T-helper 17 cell (primary cell): ENCODE results near the gene TMEM164. TPM values are rescaled to one million over a fixed set of nuclear protein-coding genes. Genes with fewer than 3 reads are reported as not detected.
"Not testable (repeated sequence)": the region's sequence is repeated elsewhere in the genome, so short reads cannot be mapped to it uniquely, and the experiment has no call there.

Experiments used
- ATAC-seq: fragments of 150-1000 bp; cut with Tn5 transposase; 2 replicates; pipeline ENCODE4 v1.10.0; 2021; ENCODE audit warnings: mild to moderate bottlenecking, moderate library complexity
- DNase-seq, 3 donors: peaks; one replicate each; pipeline versions ENCODE4 v3.0.0 to v3.0.0-alpha.2; 2020 to 2021
- H3K9me3 ChIP-seq: one replicate; pipeline ENCODE4 v1.7.0; 2013; ENCODE audit warnings: low read length, mild to moderate bottlenecking; ENCODE audit not compliant: control insufficient read depth, poor library complexity, severe bottlenecking
- H3K27ac Mint-ChIP-seq: one replicate; pipeline ENCODE4 v1.8.0; 2022; ENCODE audit warnings: mild to moderate bottlenecking, moderate library complexity, mixed read lengths
- H3K27me3 Mint-ChIP-seq: one replicate; pipeline ENCODE4 v1.8.0; 2022; ENCODE audit warnings: mixed read lengths
- H3K36me3 Mint-ChIP-seq: one replicate; pipeline ENCODE4 v1.8.0; 2022; ENCODE audit warnings: low read depth, mixed read lengths
- H3K4me1 Mint-ChIP-seq: one replicate; pipeline ENCODE4 v1.8.0; 2022; ENCODE audit warnings: mild to moderate bottlenecking, mixed read lengths
- H3K4me3 Mint-ChIP-seq: one replicate; pipeline ENCODE4 v1.8.0; 2022; ENCODE audit warnings: mild to moderate bottlenecking, moderate library complexity, mixed read lengths
- total RNA-seq, 4 donors: library from RNA in 2 of 4; stranded (reverse) in 2 of 4; gene quantifications; one replicate each; pipeline ENCODE4 v1.2.3 and lab custom pipeline; 2022 to 2026

TMEM164 gene
- total RNA-seq, 2 donors from 2014 or later, result 15.1 to 32.7 TPM

GRCh38 chrX:110146521-110146920 lies 143.6 kb downstream of the TMEM164 start:
- no peaks in the 10 kb centered on the region for H3K9me3 ChIP-seq
- peak; percentile 50 for ATAC-seq
- Mint-ChIP-seq H3K27me3 (no peaks in the 10 kb centered on the region), H3K36me3 (peaks cover 4% of the 10 kb centered on the region), H3K27ac (no peak overlapping the region), H3K4me1 (peaks cover 3% of the 10 kb centered on the region), H3K4me3 (no peak overlapping the region)
- no peak for DNase-seq

- Mint-ChIP-seq H3K4me3 (no peak overlapping the region), H3K4me1 (peaks cover 2% of the 10 kb centered on the region), H3K27me3 (no peaks in the 10 kb centered on the region), H3K36me3 (peaks cover 4% of the 10 kb centered on the region), H3K27ac (no peak overlapping the region)
- no peak for ATAC-seq
- DNase-seq, result no peak
- no peaks in the 10 kb centered on the region for H3K9me3 ChIP-seq
These were observed 150.3 kb downstream of the TMEM164 start for GRCh38 chrX:110153244-110153643.

GRCh38 chrX:110153896-110154295 lies 151.0 kb downstream of the TMEM164 start:
- H3K4me3 Mint-ChIP-seq, result no peak overlapping the region
- peaks cover 2% of the 10 kb centered on the region for H3K4me1 Mint-ChIP-seq
- no peaks in the 10 kb centered on the region for H3K27me3 Mint-ChIP-seq
- H3K36me3 Mint-ChIP-seq, result peaks cover 4% of the 10 kb centered on the region
- H3K27ac Mint-ChIP-seq, result no peak overlapping the region
- ATAC-seq (no peak), DNase-seq (no peak)
- H3K9me3 ChIP-seq, result no peaks in the 10 kb centered on the region

GRCh38 chrX:110154328-110154727 lies 151.4 kb downstream of the TMEM164 start:
- H3K36me3 Mint-ChIP-seq, DNase-seq, ATAC-seq, H3K27me3 Mint-ChIP-seq, H3K9me3 ChIP-seq, H3K4me3 Mint-ChIP-seq, H3K4me1 Mint-ChIP-seq, H3K27ac Mint-ChIP-seq: not testable (repeated sequence)

GRCh38 chrX:110155759-110156158 lies 152.8 kb downstream of the TMEM164 start:
- Mint-ChIP-seq H3K4me3 (no peak overlapping the region), H3K4me1 (peaks cover 10% of the 10 kb centered on the region), H3K27me3 (no peaks in the 10 kb centered on the region), H3K27ac (no peak overlapping the region), H3K36me3 (peaks cover 2% of the 10 kb centered on the region)
- no peaks in the 10 kb centered on the region for H3K9me3 ChIP-seq
- ATAC-seq (no peak), DNase-seq (no peak)

- no peak overlapping the region for H3K27ac Mint-ChIP-seq
- no peak overlapping the region for H3K4me3 Mint-ChIP-seq
- H3K9me3 ChIP-seq, result no peaks in the 10 kb centered on the region
- no peak for ATAC-seq
- H3K36me3 Mint-ChIP-seq, result peaks cover 2% of the 10 kb centered on the region
- H3K27me3 Mint-ChIP-seq, result no peaks in the 10 kb centered on the region
- H3K4me1 Mint-ChIP-seq, result peaks cover 10% of the 10 kb centered on the region
- DNase-seq, result no peak
These were observed 153.3 kb downstream of the TMEM164 start for GRCh38 chrX:110156167-110156754.

- Mint-ChIP-seq H3K27ac (no peak overlapping the region), H3K36me3 (peaks cover 2% of the 10 kb centered on the region), H3K4me3 (no peak overlapping the region), H3K27me3 (no peaks in the 10 kb centered on the region), H3K4me1 (peaks cover 10% of the 10 kb centered on the region)
- DNase-seq (no peak), ATAC-seq (no peak)
- no peaks in the 10 kb centered on the region for H3K9me3 ChIP-seq
These were observed 154.5 kb downstream of the TMEM164 start for GRCh38 chrX:110157444-110157843.

GRCh38 chrX:110159235-110159634 lies 156.3 kb downstream of the TMEM164 start:
- H3K9me3 ChIP-seq, result no peaks in the 10 kb centered on the region
- ATAC-seq (no peak), DNase-seq (no peak)
- H3K27me3 Mint-ChIP-seq, result no peaks in the 10 kb centered on the region
- H3K4me1 Mint-ChIP-seq, result peaks cover 10% of the 10 kb centered on the region
- H3K4me3 Mint-ChIP-seq, result no peak overlapping the region
- H3K36me3 Mint-ChIP-seq, result peaks cover 2% of the 10 kb centered on the region
- H3K27ac Mint-ChIP-seq, result peak overlapping the region; percentile 32

GRCh38 chrX:110159865-110160264 lies 157.0 kb downstream of the TMEM164 start:
- DNase-seq (no peak), ATAC-seq (no peak)
- Mint-ChIP-seq H3K27ac (peak overlapping the region; percentile 32), H3K4me3 (no peak overlapping the region), H3K36me3 (peaks cover 2% of the 10 kb centered on the region), H3K27me3 (no peaks in the 10 kb centered on the region), H3K4me1 (peaks cover 10% of the 10 kb centered on the region)
- no peaks in the 10 kb centered on the region for H3K9me3 ChIP-seq

- H3K36me3 Mint-ChIP-seq, result no peaks in the 10 kb centered on the region
- no peak overlapping the region for H3K27ac Mint-ChIP-seq
- no peaks in the 10 kb centered on the region for H3K27me3 Mint-ChIP-seq
- ATAC-seq, result no peak
- H3K9me3 ChIP-seq, result no peaks in the 10 kb centered on the region
- no peak for DNase-seq
- H3K4me1 Mint-ChIP-seq, result peaks cover 8% of the 10 kb centered on the region
- H3K4me3 Mint-ChIP-seq, result no peak overlapping the region
These were observed 158.4 kb downstream of the TMEM164 start for GRCh38 chrX:110161361-110161686.

- Mint-ChIP-seq H3K4me3 (no peak overlapping the region), H3K27me3 (no peaks in the 10 kb centered on the region), H3K27ac (no peak overlapping the region), H3K36me3 (no peaks in the 10 kb centered on the region), H3K4me1 (peaks cover 8% of the 10 kb centered on the region)
- ATAC-seq (no peak), DNase-seq (no peak)
- no peaks in the 10 kb centered on the region for H3K9me3 ChIP-seq
These were observed 159.2 kb downstream of the TMEM164 start for GRCh38 chrX:110162131-110162530.

- DNase-seq, result no peak
- no peaks in the 10 kb centered on the region for H3K9me3 ChIP-seq
- Mint-ChIP-seq H3K27ac (no peak overlapping the region), H3K27me3 (no peaks in the 10 kb centered on the region), H3K4me1 (peaks cover 8% of the 10 kb centered on the region), H3K36me3 (no peaks in the 10 kb centered on the region), H3K4me3 (no peak overlapping the region)
- ATAC-seq, result no peak
These were observed 160.0 kb downstream of the TMEM164 start for GRCh38 chrX:110162867-110163266.

GRCh38 chrX:110163488-110163887 lies 160.6 kb downstream of the TMEM164 start:
- no peak overlapping the region for H3K27ac Mint-ChIP-seq
- no peaks in the 10 kb centered on the region for H3K9me3 ChIP-seq
- DNase-seq, result no peak
- H3K27me3 Mint-ChIP-seq, result no peaks in the 10 kb centered on the region
- no peak for ATAC-seq
- H3K4me1 Mint-ChIP-seq, result peaks cover 8% of the 10 kb centered on the region
- H3K4me3 Mint-ChIP-seq, result no peak overlapping the region
- no peaks in the 10 kb centered on the region for H3K36me3 Mint-ChIP-seq

- Mint-ChIP-seq H3K27ac (no peak overlapping the region), H3K36me3 (peaks cover 3% of the 10 kb centered on the region), H3K27me3 (no peaks in the 10 kb centered on the region), H3K4me3 (no peak overlapping the region), H3K4me1 (peaks cover 2% of the 10 kb centered on the region)
- no peaks in the 10 kb centered on the region for H3K9me3 ChIP-seq
- peak; percentile 64 for ATAC-seq
- peak; percentile 23 to 35 (median 25) for DNase-seq
These were observed 165.1 kb downstream of the TMEM164 start for GRCh38 chrX:110167952-110168451.
